Stimulated activated naive CD8-positive, alpha-beta T cell treated with anti-CD3 and anti-CD28 coated beads, Interleukin-15, amount 100 ng/mL, for 72 hours (primary cell): Measurements from ENCODE around the gene SLC26A1.
A peak's percentile ranks its signal among the peaks of the same experiment; 100 is the strongest.
"Not testable (repeated sequence)": the region's sequence is repeated elsewhere in the genome, so short reads cannot be mapped to it uniquely, and the experiment has no call there.

Experiments
- ATAC-seq: fragments of 150-1000 bp; cut with Tn5 transposase; 2 replicates; pipeline ENCODE4 v1.10.0; 2021; ENCODE audit warnings: mild to moderate bottlenecking, moderate library complexity
- DNase-seq, 2 donors: peaks; one replicate each; pipeline ENCODE4 v3.0.0; 2021 to 2022
- H3K27ac Mint-ChIP-seq, 2 donors: one replicate each; pipeline ENCODE4 v1.8.0; 2022; ENCODE audit warnings: mild to moderate bottlenecking in 2 of 2, mixed read lengths in 2 of 2, moderate library complexity in 2 of 2
- H3K27me3 Mint-ChIP-seq: one replicate; pipeline ENCODE4 v1.8.0; 2022; ENCODE audit warnings: mixed read lengths
- H3K4me1 Mint-ChIP-seq: one replicate; pipeline ENCODE4 v1.8.0; 2022; ENCODE audit warnings: mild to moderate bottlenecking, mixed read lengths
- H3K4me3 Mint-ChIP-seq, 2 donors: one replicate each; pipeline ENCODE4 v1.8.0; 2022; ENCODE audit warnings: mild to moderate bottlenecking in 2 of 2, mixed read lengths in 2 of 2, moderate library complexity in 1 of 2
- H3K9me3 Mint-ChIP-seq, 2 donors: one replicate each; pipeline ENCODE4 v1.8.0; 2022; ENCODE audit warnings: mixed read lengths in 2 of 2

The SLC26A1 gene

DNA sequence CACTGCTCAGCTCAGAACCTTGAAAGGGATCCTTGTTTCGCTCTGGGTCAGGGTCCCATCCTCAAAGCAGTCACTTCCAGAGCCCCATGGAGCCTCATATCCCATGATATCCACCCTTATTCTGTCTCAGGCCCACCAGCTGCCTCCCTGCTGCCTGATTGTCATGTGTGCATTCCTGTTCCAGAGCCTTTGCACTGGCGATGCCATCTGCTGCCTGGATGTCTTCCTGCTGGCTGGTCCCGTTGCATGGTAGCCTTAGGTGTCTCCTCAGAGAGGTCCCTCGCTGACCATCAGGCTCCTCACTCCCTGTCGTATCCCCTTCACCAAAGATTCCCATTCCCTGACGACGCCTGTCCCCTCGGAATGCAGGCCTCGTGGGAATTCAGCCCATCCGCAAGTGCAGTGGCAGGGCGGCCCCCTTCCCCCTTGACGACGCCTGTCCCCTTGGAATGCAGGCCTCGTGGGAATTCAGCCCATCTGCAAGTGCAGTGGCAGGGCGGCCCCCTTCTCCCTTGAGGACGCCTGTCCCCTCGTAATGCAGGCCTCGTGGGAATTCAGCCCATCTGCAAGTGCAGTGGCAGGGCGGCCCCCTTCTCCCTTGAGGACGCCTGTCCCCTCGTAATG, 6.1 kb upstream of the SLC26A1 start:
- not testable (repeated sequence) for H3K27ac Mint-ChIP-seq, H3K9me3 Mint-ChIP-seq, H3K4me3 Mint-ChIP-seq, ATAC-seq, DNase-seq
- Mint-ChIP-seq H3K4me1 (peaks cover 21% of the 10 kb centered on the region), H3K27me3 (peaks cover 83% of the 10 kb centered on the region)

DNA sequence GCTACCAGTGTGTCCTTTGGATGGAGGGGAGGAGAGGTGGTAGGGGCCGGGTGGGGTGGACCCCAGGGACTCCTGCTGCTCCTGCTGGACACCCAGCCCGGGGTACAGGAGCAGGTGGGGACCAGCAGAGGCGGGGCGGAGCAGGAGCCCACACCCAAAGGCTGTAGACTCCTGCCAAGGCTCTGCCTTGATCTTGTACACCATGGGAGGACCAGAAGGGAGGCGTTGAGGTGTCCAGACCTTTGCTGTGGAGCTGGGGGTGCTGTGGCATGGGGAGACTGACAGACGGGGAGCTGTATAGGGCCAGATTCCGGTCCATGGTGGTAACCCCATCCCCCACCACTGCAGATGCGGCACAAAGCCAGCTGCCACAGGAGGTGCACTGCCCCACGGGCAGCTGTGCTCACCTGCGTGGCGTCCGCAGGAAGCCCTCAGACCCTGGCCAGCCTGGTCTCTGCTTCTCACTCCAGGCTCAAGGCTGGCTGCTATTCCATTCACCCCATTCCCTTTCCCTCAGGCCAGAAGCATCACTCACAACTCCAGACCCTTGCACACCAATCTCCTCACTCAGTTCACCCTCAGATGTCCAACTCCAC, 5.0 kb upstream of the SLC26A1 start:
- peak overlapping the region; percentile 41 to 54 for H3K4me3 Mint-ChIP-seq
- peaks cover 21% of the 10 kb centered on the region for H3K4me1 Mint-ChIP-seq
- no peak for DNase-seq
- ATAC-seq, result no peak
- peaks cover 72% of the 10 kb centered on the region for H3K27me3 Mint-ChIP-seq
- H3K27ac Mint-ChIP-seq, result no peak overlapping the region
- H3K9me3 Mint-ChIP-seq, result no peaks in the 10 kb centered on the region

DNA sequence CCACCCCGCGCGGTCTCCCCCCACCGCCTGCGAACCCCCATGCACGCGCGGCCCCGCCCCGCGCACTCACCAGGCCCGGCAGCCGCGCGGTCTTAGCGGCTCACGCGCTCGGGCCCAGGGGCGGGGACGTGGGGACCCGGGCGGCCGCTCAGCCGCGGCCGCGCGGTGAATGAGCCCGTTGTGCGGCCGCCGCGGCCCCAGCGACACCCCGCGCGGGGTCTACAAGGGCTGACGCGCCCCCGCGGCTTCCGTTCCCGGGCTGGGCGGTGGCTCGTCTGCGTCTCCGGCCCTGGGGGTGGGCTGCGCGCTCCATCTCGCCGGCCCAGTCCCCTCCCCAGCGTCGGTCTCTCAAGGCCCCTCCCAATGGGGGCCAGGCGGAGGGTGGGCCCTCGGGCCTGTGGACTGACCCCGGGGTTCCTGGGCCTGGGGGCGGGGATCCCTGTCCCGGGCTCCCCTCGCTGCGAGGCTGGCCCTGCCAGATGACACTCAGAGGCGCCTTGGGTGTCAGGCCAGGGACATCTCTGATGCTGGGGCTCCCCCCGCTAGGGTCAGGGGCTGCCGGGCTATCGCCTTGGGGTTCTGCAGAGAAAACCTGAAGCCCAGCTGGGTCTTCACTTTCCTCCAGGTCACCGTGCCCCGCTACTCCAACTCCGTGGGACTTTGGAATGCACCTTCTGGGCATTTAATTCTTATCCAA, 4.3 kb upstream of the SLC26A1 start:
- Mint-ChIP-seq H3K4me1 (peaks cover 21% of the 10 kb centered on the region), H3K4me3 (peak overlapping the region in 1 of 2 donors; percentile 41), H3K27me3 (peaks cover 70% of the 10 kb centered on the region), H3K27ac (no peak overlapping the region), H3K9me3 (no peaks in the 10 kb centered on the region)
- DNase-seq (no peak), ATAC-seq (peak; percentile 40)

DNA sequence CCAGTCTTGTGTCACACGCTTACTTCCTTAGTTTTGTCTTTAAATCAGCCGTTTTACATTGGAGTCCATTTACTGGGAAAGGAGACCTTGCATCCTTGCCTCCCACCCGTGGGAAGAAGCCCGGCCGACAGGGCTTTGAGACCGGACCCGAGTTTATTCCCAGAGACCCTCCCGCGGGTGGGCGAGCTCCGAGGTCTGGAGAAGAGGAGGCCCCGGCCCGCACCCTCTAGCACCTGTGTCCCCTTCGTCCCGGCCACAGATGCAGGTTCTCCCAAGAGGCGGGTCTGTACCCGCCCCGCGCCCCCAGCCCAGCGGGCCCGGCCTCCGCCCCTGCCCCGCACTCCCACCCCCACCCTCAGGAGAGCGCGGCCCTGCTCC, 3.8 kb upstream of the SLC26A1 start:
- Mint-ChIP-seq H3K4me1 (peaks cover 21% of the 10 kb centered on the region), H3K4me3 (peak overlapping the region in 1 of 2 donors; percentile 46), H3K27ac (no peak overlapping the region), H3K27me3 (peaks cover 65% of the 10 kb centered on the region), H3K9me3 (no peaks in the 10 kb centered on the region)
- ATAC-seq, result peak; percentile 8
- no peak for DNase-seq

DNA sequence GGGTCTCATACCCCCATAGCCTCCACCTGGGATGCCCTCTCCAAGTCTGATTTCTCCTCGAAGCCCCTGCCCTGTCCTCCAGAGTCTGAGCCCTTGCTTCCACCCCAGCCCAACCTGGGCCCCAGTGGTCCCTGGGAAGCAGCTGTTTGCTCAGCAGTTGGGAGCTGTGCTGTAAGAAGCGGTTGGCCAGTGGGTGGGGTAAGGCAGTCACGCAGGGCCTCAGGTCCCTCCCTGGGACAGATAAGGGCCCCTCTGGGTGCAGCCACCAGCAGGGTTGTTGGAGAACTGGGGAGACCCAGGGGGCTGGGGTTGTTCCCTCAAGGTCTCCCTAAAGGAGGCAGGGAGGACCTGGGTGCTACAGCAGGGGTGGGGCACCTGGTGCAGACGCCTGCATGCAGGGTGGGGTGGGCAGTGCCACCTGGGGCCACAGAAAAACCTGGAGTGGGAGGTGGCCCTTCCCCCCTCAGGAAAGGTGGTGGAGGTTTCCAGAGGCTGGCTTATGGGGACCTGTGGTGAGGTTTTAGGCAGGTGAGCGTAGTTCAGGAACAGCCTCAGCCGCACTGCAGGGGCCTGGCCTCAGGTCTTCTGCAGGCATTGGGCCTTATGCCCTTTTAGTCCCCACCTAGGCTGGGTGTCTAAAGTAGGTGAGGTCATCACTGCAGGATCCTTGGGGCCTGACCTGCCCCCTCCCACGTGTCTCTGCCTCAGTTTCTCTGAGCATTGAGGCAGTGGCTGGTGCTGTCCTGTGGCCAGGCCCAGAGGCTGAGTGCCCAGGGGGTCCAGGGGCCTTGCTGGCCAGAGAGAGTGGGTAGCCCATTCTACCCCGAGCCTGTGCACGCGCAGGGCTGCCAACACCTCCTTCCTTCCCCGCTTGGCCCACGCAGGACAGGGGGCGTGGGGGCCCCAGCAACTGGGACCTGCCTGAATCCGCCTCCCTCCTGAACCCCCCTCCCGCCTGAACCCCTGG, 3.1 kb upstream of the SLC26A1 start:
- peaks cover 21% of the 10 kb centered on the region for H3K4me1 Mint-ChIP-seq
- DNase-seq, result no peak
- H3K27me3 Mint-ChIP-seq, result peaks cover 58% of the 10 kb centered on the region
- no peak overlapping the region for H3K27ac Mint-ChIP-seq
- no peak for ATAC-seq
- peak overlapping the region in 1 of 2 donors; percentile 46 for H3K4me3 Mint-ChIP-seq
- no peaks in the 10 kb centered on the region for H3K9me3 Mint-ChIP-seq

DNA sequence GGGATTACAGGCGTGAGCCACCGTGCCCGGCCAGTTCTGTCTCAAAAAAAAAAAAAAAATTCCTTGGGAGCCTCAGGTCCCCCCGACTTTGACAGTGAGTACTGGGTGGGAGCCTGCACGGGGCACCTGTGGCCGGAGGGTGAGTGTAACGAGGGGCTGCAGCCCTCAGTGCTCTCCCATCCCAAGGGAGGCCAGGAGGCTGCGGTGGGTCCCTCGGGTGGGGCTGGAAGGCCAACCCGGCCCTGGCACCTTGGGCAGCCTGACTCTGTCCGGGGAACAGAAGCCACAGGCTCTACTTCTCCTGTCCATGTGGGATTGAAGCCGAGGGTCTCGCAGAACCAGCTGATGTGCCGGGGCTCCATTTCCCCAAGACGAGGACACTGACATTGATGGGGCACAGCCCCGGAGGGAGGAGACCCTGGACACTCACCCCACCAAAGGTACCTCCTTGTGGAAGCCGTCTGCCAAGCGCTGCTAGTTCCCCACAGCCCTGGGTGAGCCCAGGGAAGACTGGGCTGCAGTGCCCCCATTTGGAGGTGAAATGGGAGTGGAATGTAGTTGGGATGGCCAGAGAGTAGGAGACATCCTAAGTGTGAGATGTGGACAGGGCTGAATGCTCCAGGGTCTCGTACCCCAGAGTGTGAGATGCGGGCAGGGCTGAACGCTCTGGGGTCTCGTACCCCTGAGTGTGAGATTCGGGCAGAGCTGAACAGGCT, 2.3 kb upstream of the SLC26A1 start:
- Mint-ChIP-seq H3K27ac (no peak overlapping the region), H3K4me1 (peaks cover 21% of the 10 kb centered on the region)

DNA sequence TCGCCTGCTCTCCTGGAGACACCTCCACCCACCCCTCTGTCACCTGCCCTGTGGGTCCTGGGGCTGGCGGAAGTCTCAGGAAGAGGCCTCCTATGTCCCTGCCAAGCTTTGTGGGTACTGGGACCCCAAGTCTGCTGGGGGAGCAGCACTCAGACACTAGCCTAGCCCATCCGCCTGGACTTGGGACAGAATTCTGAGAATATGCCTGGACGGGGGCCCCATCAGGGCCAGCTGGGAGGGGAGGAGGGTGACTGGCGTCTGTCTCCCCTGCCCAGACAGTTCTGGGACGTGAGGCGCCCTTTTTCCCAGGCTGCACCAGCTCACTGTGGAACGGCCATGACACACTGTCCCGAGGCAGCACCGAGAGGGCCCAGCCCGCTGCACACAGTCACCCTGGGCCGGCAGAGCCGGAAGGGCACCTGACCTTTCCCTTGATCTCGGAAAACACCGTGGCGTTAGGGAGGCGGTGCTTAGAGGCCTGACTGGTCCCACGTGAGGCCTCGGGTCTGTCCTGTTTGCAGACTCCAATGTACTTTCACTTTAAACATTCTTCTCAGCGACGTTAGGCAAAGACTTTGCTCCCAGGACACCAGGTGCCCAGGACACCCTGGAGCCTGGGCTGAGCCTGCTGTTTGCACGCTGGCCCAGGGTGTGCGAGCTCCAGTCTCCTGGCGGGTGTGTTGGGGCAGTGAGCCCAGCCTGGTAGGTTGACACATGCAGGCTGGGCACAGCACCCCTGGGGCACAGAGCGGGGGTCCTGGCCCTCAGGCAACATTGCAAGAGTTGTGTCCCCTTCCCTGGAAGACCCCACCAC, 700 bp downstream of the SLC26A1 start:
- Mint-ChIP-seq H3K9me3 (no peaks in the 10 kb centered on the region), H3K4me1 (peaks cover 17% of the 10 kb centered on the region), H3K4me3 (no peak overlapping the region), H3K27ac (peak overlapping the region in 1 of 2 donors; percentile 34), H3K27me3 (peaks cover 21% of the 10 kb centered on the region)
- DNase-seq (no peak), ATAC-seq (no peak)

More for the DNA sequence above, 2.3 kb upstream of the SLC26A1 start:
- DNase-seq (no peak), ATAC-seq (no peak)
- Mint-ChIP-seq H3K27me3 (peaks cover 50% of the 10 kb centered on the region), H3K4me3 (no peak overlapping the region), H3K9me3 (no peaks in the 10 kb centered on the region)

DNA sequence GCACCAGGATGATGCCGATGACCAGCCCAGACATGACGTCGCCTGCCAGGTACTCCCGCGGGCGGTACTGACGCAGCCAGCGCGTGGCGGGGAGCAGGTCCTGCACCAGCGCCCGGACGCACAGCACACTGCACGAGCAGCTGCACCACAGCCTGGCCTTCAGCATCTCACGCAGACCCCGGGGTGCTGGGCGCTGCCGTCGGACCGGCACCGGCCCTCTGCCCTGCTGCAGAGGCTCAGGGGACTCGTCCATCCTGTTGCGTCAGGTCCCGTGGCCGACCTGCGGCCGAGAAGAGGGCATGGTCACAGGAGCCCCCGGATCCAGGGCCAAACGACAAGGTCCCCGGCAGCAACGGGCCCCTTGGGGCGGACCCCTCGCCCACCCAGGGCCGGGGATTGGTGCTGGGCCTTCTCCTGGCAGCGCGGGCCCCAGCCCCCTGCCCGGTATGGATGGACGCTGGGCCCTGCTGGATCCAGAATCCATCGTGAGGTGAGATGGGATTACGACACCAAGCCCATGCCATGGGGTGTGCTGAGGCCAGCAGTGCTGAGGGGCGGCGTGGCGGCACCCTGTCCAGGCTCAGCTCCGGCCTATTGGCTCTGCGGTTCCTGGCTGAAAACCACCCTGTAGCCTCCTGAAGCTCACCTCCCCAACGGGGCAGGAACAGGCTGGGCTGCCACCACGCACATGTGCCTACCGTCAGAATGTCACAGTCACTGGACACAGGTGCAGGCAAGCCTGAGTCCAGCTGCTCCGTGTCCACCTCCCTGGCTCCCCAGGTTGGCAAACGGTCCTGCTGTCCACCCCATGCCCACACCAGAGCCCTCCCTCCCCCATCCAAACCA, 1.5 kb downstream of the SLC26A1 start:
- Mint-ChIP-seq H3K4me3 (no peak overlapping the region), H3K27ac (no peak overlapping the region), H3K4me1 (peaks cover 15% of the 10 kb centered on the region), H3K9me3 (no peaks in the 10 kb centered on the region), H3K27me3 (peaks cover 14% of the 10 kb centered on the region)
- ATAC-seq (no peak), DNase-seq (no peak)

DNA sequence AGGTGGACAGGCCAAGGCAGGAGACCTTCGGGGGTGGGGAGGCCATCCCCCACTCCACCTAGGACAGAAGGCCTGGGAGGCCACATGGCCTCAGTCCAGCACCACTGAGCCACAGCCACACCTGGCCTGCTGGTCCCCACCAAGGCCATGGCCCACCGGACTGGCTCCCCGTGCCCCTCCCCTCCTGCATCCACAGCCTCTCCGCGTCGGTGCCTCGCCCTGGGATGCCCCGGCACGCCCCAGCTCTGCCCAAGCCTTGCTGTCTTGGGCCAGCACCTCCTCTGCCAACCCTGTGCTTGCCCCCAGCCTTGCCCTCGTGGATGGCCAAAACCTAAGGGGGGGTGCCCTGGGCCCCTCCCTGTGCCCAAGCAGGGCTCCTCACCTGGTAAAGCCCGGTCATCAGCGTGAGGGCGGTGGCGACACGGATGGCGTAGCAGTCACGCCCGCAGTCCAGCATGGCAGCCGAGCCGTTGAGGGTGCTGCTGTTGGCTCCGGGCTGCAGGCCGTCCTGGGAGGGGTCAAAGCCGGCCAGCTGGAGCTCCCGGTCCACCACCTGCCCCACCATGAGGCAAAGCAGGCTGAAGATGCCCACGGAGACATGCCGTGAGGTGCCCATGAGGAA, 2.3 kb downstream of the SLC26A1 start:
- ATAC-seq (no peak), DNase-seq (no peak)
- Mint-ChIP-seq H3K27me3 (peaks cover 6% of the 10 kb centered on the region), H3K4me3 (no peak overlapping the region), H3K9me3 (no peaks in the 10 kb centered on the region), H3K4me1 (peaks cover 17% of the 10 kb centered on the region), H3K27ac (no peak overlapping the region)

DNA sequence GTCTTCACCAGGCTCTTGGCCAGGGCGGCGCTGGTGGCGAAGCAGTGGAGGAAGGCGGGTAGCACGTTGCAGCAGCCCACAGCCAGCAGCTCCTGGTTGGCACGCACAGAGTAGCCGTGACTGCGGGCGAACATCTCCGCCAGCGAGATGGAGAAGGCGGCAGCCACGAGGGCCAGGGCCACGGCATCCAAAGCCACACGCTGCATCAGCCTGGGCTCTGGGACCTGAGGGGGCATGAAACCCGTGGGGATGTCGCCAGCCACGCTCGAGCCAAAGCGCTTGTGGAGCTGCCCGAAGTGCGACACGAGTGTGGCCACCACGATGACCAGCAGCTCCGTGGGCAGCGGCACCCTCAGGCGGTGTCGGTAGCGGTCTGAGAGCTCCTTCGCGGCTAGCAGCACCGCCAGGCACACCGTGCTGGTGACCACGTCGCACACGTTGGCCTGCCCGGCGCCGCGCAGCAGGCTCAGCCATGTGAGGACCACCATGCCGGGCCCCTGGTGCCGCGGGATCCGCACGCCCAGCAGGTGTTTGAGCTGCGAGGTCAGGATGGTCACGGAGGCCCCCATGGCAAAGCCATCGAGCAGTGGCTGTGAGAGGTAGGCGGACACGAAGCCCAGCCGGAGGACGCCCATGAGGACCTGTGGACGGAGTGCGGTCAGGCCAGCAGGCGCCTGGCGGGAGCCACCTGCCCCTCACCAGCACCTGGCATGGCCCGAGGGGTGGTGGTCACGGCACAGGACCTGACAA, 3.3 kb downstream of the SLC26A1 start:
- H3K4me3 Mint-ChIP-seq, result no peak overlapping the region
- H3K4me1 Mint-ChIP-seq, result peaks cover 27% of the 10 kb centered on the region
- no peak overlapping the region for H3K27ac Mint-ChIP-seq
- no peak for ATAC-seq
- no peaks in the 10 kb centered on the region for H3K27me3 Mint-ChIP-seq
- H3K9me3 Mint-ChIP-seq, result no peaks in the 10 kb centered on the region
- no peak for DNase-seq

DNA sequence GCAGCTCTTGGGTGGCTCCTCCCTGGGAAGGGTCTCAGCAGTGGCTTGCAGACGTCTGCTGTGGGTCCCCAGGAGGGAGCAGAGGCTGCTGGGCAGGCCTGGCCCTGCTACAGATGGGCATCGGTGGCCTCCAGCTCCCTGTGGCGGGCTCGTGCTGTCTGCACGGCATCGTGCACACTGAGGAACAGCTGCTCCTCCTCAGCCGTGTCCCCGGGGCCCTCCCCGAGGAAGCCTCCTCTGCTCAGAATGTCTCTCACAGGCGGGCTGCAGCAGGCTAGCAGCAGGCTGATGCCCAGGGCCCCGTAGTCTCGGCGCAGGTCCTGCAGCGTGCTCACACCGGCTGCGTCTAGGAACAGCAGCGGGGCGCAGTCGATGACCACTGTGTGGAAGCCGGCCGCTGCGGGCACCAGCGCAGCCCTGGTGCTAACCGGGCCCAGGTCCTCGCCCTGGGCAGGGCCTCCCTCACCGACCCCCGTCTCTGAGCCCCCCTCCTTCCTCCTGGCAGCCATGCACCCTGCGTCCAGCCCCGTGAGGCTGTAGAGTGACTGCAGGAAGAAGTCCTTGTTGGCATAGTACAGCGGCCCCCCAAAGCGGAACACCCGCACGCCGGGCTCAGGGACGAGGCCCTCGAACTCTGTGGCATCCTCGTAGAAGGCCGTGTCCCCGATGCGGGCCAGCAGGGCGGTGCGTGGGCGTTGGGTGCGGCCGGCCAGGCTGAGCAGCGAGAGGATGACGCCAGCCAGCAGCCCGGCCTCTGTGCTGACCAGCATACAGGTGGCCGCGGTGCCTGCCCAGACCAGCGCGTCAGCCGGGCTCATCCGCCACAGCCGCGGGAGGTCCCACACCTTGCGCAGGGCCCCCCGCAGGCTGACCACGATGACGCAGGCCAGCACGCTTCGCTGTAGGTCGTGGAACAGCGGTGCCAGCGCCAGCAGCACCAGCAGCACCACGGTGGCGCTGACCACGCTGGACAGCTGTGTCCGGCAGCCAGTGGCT, 4.2 kb downstream of the SLC26A1 start:
- Mint-ChIP-seq H3K27me3 (no peaks in the 10 kb centered on the region), H3K27ac (no peak overlapping the region), H3K9me3 (no peaks in the 10 kb centered on the region), H3K4me1 (peaks cover 29% of the 10 kb centered on the region), H3K4me3 (no peak overlapping the region)
- ATAC-seq (no peak), DNase-seq (no peak)
